ENCODE data around the gene METTL21C. TPM values are rescaled to one million over a fixed set of nuclear protein-coding genes. Genes with fewer than 3 reads are reported as not detected.
A peak's percentile ranks its signal among the peaks of the same experiment; 100 is the strongest.

The METTL21C gene
- not detected in 2 replicates for total RNA-seq
- not detected in 2 replicates for polyA plus RNA-seq

- Histone ChIP-seq H3K27me3 (no peaks in the 10 kb centered on the region), H3K9me3 (ENCODE audit: low read depth) (no peaks in the 10 kb centered on the region), H3K36me3 (no peaks in the 10 kb centered on the region), H3K4me3 (no peak within 1 kb of the TSS), H3K4me1 (ENCODE audit: low read depth) (peaks cover 6% of the 10 kb centered on the region), H3K27ac (no peak within 1 kb of the TSS)
- no peak for TF ChIP-seq CTCF (IDR thresholded peaks at IDR 0.05; ENCODE audit: low read depth, low read length)
- no peak for DNase-seq (ENCODE audit: low read depth in 1 of 2, low spot score in 1 of 2)
These were observed at the start of gene METTL21C for GRCh38 chr13:102694937-102695336. METTL21C (minus strand) TSS chr13:102695044; CDS start chr13:102694498, 546 bp downstream.

GRCh38 chr13:102742506-102742905 lies 47.7 kb upstream of the METTL21C start:
- H3K4me1 ChIP-seq (ENCODE audit: low read depth), result no peaks in the 10 kb centered on the region
- H3K4me3 ChIP-seq, result no peak overlapping the region
- TF ChIP-seq CTCF (IDR thresholded peaks at IDR 0.05; ENCODE audit: low read depth, low read length), result no peak
- H3K9me3 ChIP-seq (ENCODE audit: low read depth), result no peaks in the 10 kb centered on the region
- no peak for DNase-seq (ENCODE audit: low read depth in 1 of 2, low spot score in 1 of 2)
- peaks cover 2% of the 10 kb centered on the region for H3K27me3 ChIP-seq
- H3K36me3 ChIP-seq, result no peaks in the 10 kb centered on the region
- no peak overlapping the region for H3K27ac ChIP-seq

- H3K4me1 ChIP-seq (ENCODE audit: low read depth), result no peaks in the 10 kb centered on the region
- DNase-seq (ENCODE audit: low read depth in 1 of 2, low spot score in 1 of 2), result no peak
These were observed 47.3 kb upstream of the METTL21C start for GRCh38 chr13:102742101-102742500.

GRCh38 chr13:102729560-102730270 lies 34.9 kb upstream of the METTL21C start:
- H3K9me3 ChIP-seq (ENCODE audit: low read depth), result no peaks in the 10 kb centered on the region
- H3K27me3 ChIP-seq, result peaks cover 14% of the 10 kb centered on the region
- TF ChIP-seq CTCF (IDR thresholded peaks at IDR 0.05; ENCODE audit: low read depth, low read length), result no peak
- no peaks in the 10 kb centered on the region for H3K4me1 ChIP-seq (ENCODE audit: low read depth)
- no peaks in the 10 kb centered on the region for H3K36me3 ChIP-seq
- H3K27ac ChIP-seq, result no peak overlapping the region
- no peak overlapping the region for H3K4me3 ChIP-seq
- DNase-seq (ENCODE audit: low read depth in 1 of 2, low spot score in 1 of 2), result peak in 1 of 2 donors; percentile 87

More at GRCh38 chr13:102742101-102742500, 47.3 kb upstream of the METTL21C start:
- H3K36me3 ChIP-seq, result no peaks in the 10 kb centered on the region
- peaks cover 2% of the 10 kb centered on the region for H3K27me3 ChIP-seq
- no peaks in the 10 kb centered on the region for H3K9me3 ChIP-seq (ENCODE audit: low read depth)
- no peak for TF ChIP-seq CTCF (IDR thresholded peaks at IDR 0.05; ENCODE audit: low read depth, low read length)
- H3K27ac ChIP-seq, result no peak overlapping the region
- H3K4me3 ChIP-seq, result no peak overlapping the region

GRCh38 chr13:102726430-102726829 lies 31.6 kb upstream of the METTL21C start:
- Histone ChIP-seq H3K4me1 (ENCODE audit: low read depth) (no peaks in the 10 kb centered on the region), H3K9me3 (ENCODE audit: low read depth) (no peaks in the 10 kb centered on the region)
- no peak for TF ChIP-seq CTCF (IDR thresholded peaks at IDR 0.05; ENCODE audit: low read depth, low read length)

More at GRCh38 chr13:102726430-102726829, 31.6 kb upstream of the METTL21C start:
- H3K4me3 ChIP-seq, result no peak overlapping the region
- H3K27ac ChIP-seq, result no peak overlapping the region
- H3K27me3 ChIP-seq, result peaks cover 3% of the 10 kb centered on the region
- H3K36me3 ChIP-seq, result no peaks in the 10 kb centered on the region
- DNase-seq (ENCODE audit: low read depth in 1 of 2, low spot score in 1 of 2), result no peak

Data from cardiac muscle cell (in vitro differentiated cells and primary cell).